ENCODE data around the gene ACSL4.

- TF ChIP-seq CTCF (IDR thresholded peaks at IDR 0.05) (no peak), POLR2AphosphoS5 (IDR thresholded peaks at IDR 0.05) (no peak)
These were observed 2.2 kb upstream of the ACSL4 start for GRCh38 chrX:109735202-109735744.

Measured in prostate gland (tissue), 2 donors.